ENCODE data around the gene LIN7A. TPM values are rescaled to one million over a fixed set of nuclear protein-coding genes. Genes with fewer than 3 reads are reported as not detected.

LIN7A gene
- total RNA-seq, 1 donor from 2014 or later = 0.51 TPM

- no peaks in the 10 kb centered on the region for H3K36me3 Mint-ChIP-seq (ENCODE audit: low read depth)
- intact Hi-C loops (cut with micrococcal nuclease) = no loop called here
- no peak overlapping the region for H3K27ac Mint-ChIP-seq
- H3K27me3 Mint-ChIP-seq = no peaks in the 10 kb centered on the region
- DNase-seq = no peak
- H3K4me1 Mint-ChIP-seq = no peaks in the 10 kb centered on the region
- H3K9me3 Mint-ChIP-seq = no peaks in the 10 kb centered on the region
- no peak overlapping the region for H3K4me3 Mint-ChIP-seq
These were observed 76.8 kb downstream of the LIN7A start for GRCh38 chr12:80860928-80861327.

GRCh38 chr12:80860206-80860605 is 77.5 kb downstream of the LIN7A start:
- no peak overlapping the region for H3K27ac Mint-ChIP-seq
- intact Hi-C loops (cut with micrococcal nuclease) = no loop called here
- H3K4me1 Mint-ChIP-seq = no peaks in the 10 kb centered on the region
- no peaks in the 10 kb centered on the region for H3K36me3 Mint-ChIP-seq (ENCODE audit: low read depth)
- no peaks in the 10 kb centered on the region for H3K9me3 Mint-ChIP-seq
- H3K27me3 Mint-ChIP-seq = no peaks in the 10 kb centered on the region
- DNase-seq = no peak
- H3K4me3 Mint-ChIP-seq = no peak overlapping the region

GRCh38 chr12:80858356-80858755 is 79.4 kb downstream of the LIN7A start:
- DNase-seq = no peak
- Mint-ChIP-seq H3K36me3 (ENCODE audit: low read depth) (no peaks in the 10 kb centered on the region), H3K9me3 (no peaks in the 10 kb centered on the region), H3K27me3 (no peaks in the 10 kb centered on the region), H3K27ac (no peak overlapping the region), H3K4me1 (no peaks in the 10 kb centered on the region), H3K4me3 (no peak overlapping the region)
- intact Hi-C loops (cut with micrococcal nuclease) = no loop called here

- Mint-ChIP-seq H3K9me3 (no peaks in the 10 kb centered on the region), H3K27me3 (no peaks in the 10 kb centered on the region), H3K36me3 (ENCODE audit: low read depth) (no peaks in the 10 kb centered on the region), H3K4me3 (no peak overlapping the region), H3K4me1 (no peaks in the 10 kb centered on the region), H3K27ac (no peak overlapping the region)
- intact Hi-C loops (cut with micrococcal nuclease) = no loop called here
- DNase-seq = no peak
These were observed 80.4 kb downstream of the LIN7A start for GRCh38 chr12:80857311-80857710.

- intact Hi-C loops (cut with micrococcal nuclease) = no loop called here
- Mint-ChIP-seq H3K36me3 (ENCODE audit: low read depth) (no peaks in the 10 kb centered on the region), H3K4me3 (no peak overlapping the region), H3K9me3 (no peaks in the 10 kb centered on the region), H3K4me1 (no peaks in the 10 kb centered on the region), H3K27ac (no peak overlapping the region), H3K27me3 (no peaks in the 10 kb centered on the region)
- no peak for DNase-seq
These were observed 88.4 kb downstream of the LIN7A start for GRCh38 chr12:80849337-80849736.

- no peaks in the 10 kb centered on the region for H3K9me3 Mint-ChIP-seq
- intact Hi-C loops (cut with micrococcal nuclease) = no loop called here
- no peak overlapping the region for H3K27ac Mint-ChIP-seq
- H3K36me3 Mint-ChIP-seq (ENCODE audit: low read depth) = no peaks in the 10 kb centered on the region
- no peak for DNase-seq
- no peaks in the 10 kb centered on the region for H3K4me1 Mint-ChIP-seq
- H3K4me3 Mint-ChIP-seq = no peak overlapping the region
- no peaks in the 10 kb centered on the region for H3K27me3 Mint-ChIP-seq
These were observed 88.9 kb downstream of the LIN7A start for GRCh38 chr12:80848858-80849257.

- intact Hi-C loops (cut with micrococcal nuclease) = no loop called here
- Mint-ChIP-seq H3K27me3 (no peaks in the 10 kb centered on the region), H3K4me1 (no peaks in the 10 kb centered on the region), H3K36me3 (ENCODE audit: low read depth) (no peaks in the 10 kb centered on the region), H3K27ac (no peak overlapping the region), H3K9me3 (no peaks in the 10 kb centered on the region), H3K4me3 (no peak overlapping the region)
- DNase-seq = no peak
These were observed 90.2 kb downstream of the LIN7A start for GRCh38 chr12:80847575-80847974.

GRCh38 chr12:80846952-80847351 is 90.8 kb downstream of the LIN7A start:
- intact Hi-C loops (cut with micrococcal nuclease) = no loop called here
- Mint-ChIP-seq H3K4me3 (no peak overlapping the region), H3K9me3 (no peaks in the 10 kb centered on the region)

GRCh38 chr12:80845639-80846038 is 92.1 kb downstream of the LIN7A start:
- Mint-ChIP-seq H3K9me3 (no peaks in the 10 kb centered on the region), H3K4me1 (no peaks in the 10 kb centered on the region), H3K4me3 (no peak overlapping the region), H3K27me3 (no peaks in the 10 kb centered on the region), H3K27ac (no peak overlapping the region), H3K36me3 (ENCODE audit: low read depth) (no peaks in the 10 kb centered on the region)
- intact Hi-C loops (cut with micrococcal nuclease) = no loop called here
- DNase-seq = no peak

More at GRCh38 chr12:80846952-80847351, 90.8 kb downstream of the LIN7A start:
- Mint-ChIP-seq H3K27me3 (no peaks in the 10 kb centered on the region), H3K36me3 (ENCODE audit: low read depth) (no peaks in the 10 kb centered on the region), H3K27ac (no peak overlapping the region), H3K4me1 (no peaks in the 10 kb centered on the region)
- DNase-seq = no peak

GRCh38 chr12:80843969-80844368 is 93.8 kb downstream of the LIN7A start:
- intact Hi-C loops (cut with micrococcal nuclease) = no loop called here
- DNase-seq = no peak
- Mint-ChIP-seq H3K4me3 (no peak overlapping the region), H3K9me3 (no peaks in the 10 kb centered on the region), H3K36me3 (ENCODE audit: low read depth) (no peaks in the 10 kb centered on the region), H3K4me1 (no peaks in the 10 kb centered on the region), H3K27ac (no peak overlapping the region), H3K27me3 (no peaks in the 10 kb centered on the region)

- intact Hi-C loops (cut with micrococcal nuclease) = no loop called here
These were observed 99.0 kb downstream of the LIN7A start for GRCh38 chr12:80838708-80839107.

GRCh38 chr12:80838024-80838658 is 99.6 kb downstream of the LIN7A start:
- H3K4me1 Mint-ChIP-seq = no peaks in the 10 kb centered on the region
- H3K36me3 Mint-ChIP-seq (ENCODE audit: low read depth) = no peaks in the 10 kb centered on the region
- no peak for DNase-seq
- intact Hi-C loops (cut with micrococcal nuclease) = no loop called here
- H3K4me3 Mint-ChIP-seq = no peak overlapping the region
- no peak overlapping the region for H3K27ac Mint-ChIP-seq
- no peaks in the 10 kb centered on the region for H3K9me3 Mint-ChIP-seq
- no peaks in the 10 kb centered on the region for H3K27me3 Mint-ChIP-seq

More at GRCh38 chr12:80838708-80839107, 99.0 kb downstream of the LIN7A start:
- no peaks in the 10 kb centered on the region for H3K9me3 Mint-ChIP-seq
- no peak for DNase-seq
- no peaks in the 10 kb centered on the region for H3K4me1 Mint-ChIP-seq
- H3K4me3 Mint-ChIP-seq = no peak overlapping the region
- no peak overlapping the region for H3K27ac Mint-ChIP-seq
- H3K27me3 Mint-ChIP-seq = no peaks in the 10 kb centered on the region
- H3K36me3 Mint-ChIP-seq (ENCODE audit: low read depth) = no peaks in the 10 kb centered on the region

- H3K36me3 Mint-ChIP-seq (ENCODE audit: low read depth) = no peaks in the 10 kb centered on the region
- no peak overlapping the region for H3K27ac Mint-ChIP-seq
- no peak for DNase-seq
- intact Hi-C loops (cut with micrococcal nuclease) = no loop called here
- no peak overlapping the region for H3K4me3 Mint-ChIP-seq
- H3K9me3 Mint-ChIP-seq = no peaks in the 10 kb centered on the region
- no peaks in the 10 kb centered on the region for H3K4me1 Mint-ChIP-seq
- no peaks in the 10 kb centered on the region for H3K27me3 Mint-ChIP-seq
These were observed 100.3 kb downstream of the LIN7A start for GRCh38 chr12:80837342-80837978.

GRCh38 chr12:80834724-80835123 is 103.0 kb downstream of the LIN7A start:
- intact Hi-C loops (cut with micrococcal nuclease) = no loop called here
- no peaks in the 10 kb centered on the region for H3K4me1 Mint-ChIP-seq
- DNase-seq = no peak
- H3K27ac Mint-ChIP-seq = no peak overlapping the region
- H3K27me3 Mint-ChIP-seq = no peaks in the 10 kb centered on the region
- no peaks in the 10 kb centered on the region for H3K36me3 Mint-ChIP-seq (ENCODE audit: low read depth)
- H3K9me3 Mint-ChIP-seq = no peaks in the 10 kb centered on the region
- H3K4me3 Mint-ChIP-seq = no peak overlapping the region

Data from activated CD4-positive, alpha-beta T cell treated with anti-CD3 and anti-CD28 coated beads, Interleukin-2, amount 10 ng/mL, durations not matched to agents 24 days and 14 days (primary cell).